ENCODE data around the gene AMY1C. TPM values are rescaled to one million over a fixed set of nuclear protein-coding genes. Genes with fewer than 3 reads are reported as not detected.
A peak's percentile ranks its signal among the peaks of the same experiment; 100 is the strongest.

AMY1C gene
- total RNA-seq, 1 donor from 2014 or later: not detected

DNA sequence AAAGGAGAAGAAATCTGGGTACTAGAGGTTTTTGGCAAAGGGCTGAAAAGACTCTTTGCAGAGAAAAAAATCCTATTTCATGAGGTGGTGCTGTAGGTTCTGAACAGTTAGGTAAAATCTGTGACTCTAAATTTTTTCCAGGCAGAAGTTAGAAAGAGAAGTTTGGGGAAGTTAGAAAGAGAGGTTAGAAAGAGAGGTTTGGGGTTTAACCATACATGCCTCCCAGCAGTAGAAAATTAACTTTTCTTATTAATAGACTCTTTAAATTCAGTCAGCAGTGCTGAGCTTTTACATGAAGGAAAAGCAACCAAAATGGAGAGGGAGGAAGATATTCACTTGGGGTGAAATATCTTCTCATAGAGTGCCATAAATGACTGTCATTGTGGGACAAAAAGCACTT lies 12.2 kb downstream of the AMY1C start:
- DNase-seq (ENCODE audit: low read depth): no peak
- Histone ChIP-seq H3K36me3 (ENCODE audit: control insufficient read depth, insufficient read depth, low read length) (no peaks in the 10 kb centered on the region), H3K27me3 (ENCODE audit: control insufficient read depth, insufficient read depth, low read length) (no peaks in the 10 kb centered on the region), H3K4me3 (ENCODE audit: low read depth, low read length) (no peak overlapping the region)
- TF ChIP-seq, protein P1, sequence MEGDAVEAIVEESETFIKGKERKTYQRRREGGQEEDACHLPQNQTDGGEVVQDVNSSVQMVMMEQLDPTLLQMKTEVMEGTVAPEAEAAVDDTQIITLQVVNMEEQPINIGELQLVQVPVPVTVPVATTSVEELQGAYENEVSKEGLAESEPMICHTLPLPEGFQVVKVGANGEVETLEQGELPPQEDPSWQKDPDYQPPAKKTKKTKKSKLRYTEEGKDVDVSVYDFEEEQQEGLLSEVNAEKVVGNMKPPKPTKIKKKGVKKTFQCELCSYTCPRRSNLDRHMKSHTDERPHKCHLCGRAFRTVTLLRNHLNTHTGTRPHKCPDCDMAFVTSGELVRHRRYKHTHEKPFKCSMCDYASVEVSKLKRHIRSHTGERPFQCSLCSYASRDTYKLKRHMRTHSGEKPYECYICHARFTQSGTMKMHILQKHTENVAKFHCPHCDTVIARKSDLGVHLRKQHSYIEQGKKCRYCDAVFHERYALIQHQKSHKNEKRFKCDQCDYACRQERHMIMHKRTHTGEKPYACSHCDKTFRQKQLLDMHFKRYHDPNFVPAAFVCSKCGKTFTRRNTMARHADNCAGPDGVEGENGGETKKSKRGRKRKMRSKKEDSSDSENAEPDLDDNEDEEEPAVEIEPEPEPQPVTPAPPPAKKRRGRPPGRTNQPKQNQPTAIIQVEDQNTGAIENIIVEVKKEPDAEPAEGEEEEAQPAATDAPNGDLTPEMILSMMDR (IDR thresholded peaks at IDR 0.05; ENCODE audit: insufficient read depth, low read length, poor library complexity, severe bottlenecking): no peak

GRCh38 chr1:103779932-103780331 lies 30.2 kb downstream of the AMY1C start:
- TF ChIP-seq, protein P1 (IDR thresholded peaks at IDR 0.05; ENCODE audit: insufficient read depth, low read length, poor library complexity, severe bottlenecking): no peak
- Histone ChIP-seq H3K36me3 (ENCODE audit: control insufficient read depth, insufficient read depth, low read length) (no peaks in the 10 kb centered on the region), H3K27me3 (ENCODE audit: control insufficient read depth, insufficient read depth, low read length) (no peaks in the 10 kb centered on the region), H3K4me3 (ENCODE audit: low read depth, low read length) (no peak overlapping the region)
- DNase-seq (ENCODE audit: low read depth): no peak

- Histone ChIP-seq H3K36me3 (ENCODE audit: control insufficient read depth, insufficient read depth, low read length) (no peaks in the 10 kb centered on the region), H3K27me3 (ENCODE audit: control insufficient read depth, insufficient read depth, low read length) (no peaks in the 10 kb centered on the region), H3K4me3 (ENCODE audit: low read depth, low read length) (no peak overlapping the region)
- DNase-seq (ENCODE audit: low read depth): no peak
- TF ChIP-seq, protein P1 (IDR thresholded peaks at IDR 0.05; ENCODE audit: insufficient read depth, low read length, poor library complexity, severe bottlenecking): no peak
These were observed 34.3 kb downstream of the AMY1C start for GRCh38 chr1:103783944-103784377.

GRCh38 chr1:103788377-103788776 lies 38.7 kb downstream of the AMY1C start:
- no peak overlapping the region for H3K4me3 ChIP-seq (ENCODE audit: low read depth, low read length)
- no peak for DNase-seq (ENCODE audit: low read depth)
- no peaks in the 10 kb centered on the region for H3K36me3 ChIP-seq (ENCODE audit: control insufficient read depth, insufficient read depth, low read length)
- no peaks in the 10 kb centered on the region for H3K27me3 ChIP-seq (ENCODE audit: control insufficient read depth, insufficient read depth, low read length)
- TF ChIP-seq, protein P1 (IDR thresholded peaks at IDR 0.05; ENCODE audit: insufficient read depth, low read length, poor library complexity, severe bottlenecking): peak; percentile 1

DNA sequence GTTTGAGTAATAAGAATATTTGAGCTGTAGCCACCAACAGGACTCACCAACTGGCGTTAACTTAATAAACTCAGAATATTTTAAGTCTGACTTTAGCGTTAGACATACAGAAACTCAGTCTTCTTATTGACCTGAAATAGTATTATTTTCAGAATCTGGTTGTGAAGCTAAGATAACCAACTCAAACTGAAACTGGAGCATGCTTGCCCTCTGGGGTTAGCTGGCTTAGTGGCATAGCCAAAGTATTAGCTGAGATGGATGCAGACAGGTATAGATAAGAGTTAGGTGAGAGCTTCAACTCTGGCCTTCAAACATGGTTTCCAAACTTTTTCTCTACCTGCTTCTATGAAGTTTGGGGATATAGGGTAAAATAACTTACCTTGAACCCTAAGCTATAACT lies 40.5 kb downstream of the AMY1C start:
- H3K4me3 ChIP-seq (ENCODE audit: low read depth, low read length): no peak overlapping the region

More for the DNA sequence above, 40.5 kb downstream of the AMY1C start:
- no peaks in the 10 kb centered on the region for H3K36me3 ChIP-seq (ENCODE audit: control insufficient read depth, insufficient read depth, low read length)
- no peak for DNase-seq (ENCODE audit: low read depth)
- TF ChIP-seq, protein P1 (IDR thresholded peaks at IDR 0.05; ENCODE audit: insufficient read depth, low read length, poor library complexity, severe bottlenecking): no peak
- no peaks in the 10 kb centered on the region for H3K27me3 ChIP-seq (ENCODE audit: control insufficient read depth, insufficient read depth, low read length)

Other genes starting within 250 kb of the AMY1C start
- gene RNPC3, start 224.2 kb upstream of the AMY1C start, total RNA-seq: 6.4 and 8.8 TPM in 2 replicates
- gene AMY2B, start 178.3 kb upstream of the AMY1C start, total RNA-seq: 3.4 and 6.3 TPM in 2 replicates
- not detected in 2 replicates for gene AMY2A, start 132.5 kb upstream of the AMY1C start, total RNA-seq
- not detected in 2 replicates for gene AMY1A, start 94.1 kb upstream of the AMY1C start, total RNA-seq
- not detected in 2 replicates for gene AMY1B, start 53.7 kb upstream of the AMY1C start, total RNA-seq

Measured in kidney epithelial cell (primary cell).